Breast epithelium (tissue), 4 donors: ENCODE data around the gene HNRNPUL1. TPM values are rescaled to one million over a fixed set of nuclear protein-coding genes. Genes with fewer than 3 reads are reported as not detected.
"Not testable (repeated sequence)": the region's sequence is repeated elsewhere in the genome, so short reads cannot be mapped to it uniquely, and the experiment has no call there.

Source experiments
- DNase-seq, 2 donors: peaks; one replicate each; pipeline ENCODE4 v3.0.0-alpha.2; 2019; ENCODE audit warnings: low spot score in 2 of 2
- H3K27ac ChIP-seq, 2 donors: fragments of 200-600 bp; sonication (generic) in 1 of 2; one replicate each; pipeline ENCODE4 v1.5.1; 2016 to 2019; ENCODE audit warnings: mild to moderate bottlenecking in 1 of 2
- H3K27me3 ChIP-seq, 2 donors: fragments of 200-600 bp; sonication (generic) in 1 of 2; one replicate each; pipeline versions ENCODE4 v1.5.1 to v1.6.0; 2017 to 2019; ENCODE audit warnings: control low read depth in 1 of 2, mild to moderate bottlenecking in 1 of 2
- H3K36me3 ChIP-seq: fragments of 200-600 bp; one replicate; pipeline ENCODE4 v1.5.1; 2019
- H3K4me1 ChIP-seq, 2 donors: fragments of 200-600 bp; sonication (generic); one replicate each; pipeline ENCODE4 v1.5.1; 2016 to 2019; ENCODE audit warnings: control low read depth in 1 of 2
- H3K4me3 ChIP-seq, 3 donors: fragments of 200-600 bp; sonication (generic); 1 replicate in 2 of 3; 2 replicates in 1 of 3; pipeline ENCODE4 v1.5.1; 2016 to 2019; ENCODE audit warnings: mild to moderate bottlenecking in 3 of 3, moderate library complexity in 2 of 3
- H3K9me3 ChIP-seq, 2 donors: fragments of 200-600 bp; sonication (generic) in 1 of 2; one replicate each; pipeline ENCODE4 v1.5.1; 2016 to 2019; ENCODE audit warnings: control low read depth in 1 of 2
- POLR2A ChIP-seq: fragments of 450-650 bp; IDR thresholded peaks from one replicate; pipeline ENCODE4 v1.6.1; 2016; ENCODE audit warnings: antibody characterized with exemption, mild to moderate bottlenecking, moderate library complexity
- POLR2AphosphoS5 ChIP-seq, 3 donors: sonication (generic); formaldehyde crosslinking; IDR thresholded peaks; one replicate each; pipeline ENCODE4 v1.6.1; 2017; ENCODE audit warnings: antibody characterized with exemption in 3 of 3
- intact Hi-C: fragments of 100-400 bp; cut with DNase I; formaldehyde crosslinking; loops from one replicate; pipeline ENCODE4 v1.15.1; 2023; ENCODE audit warnings: low total_unique reads
- total RNA-seq, 3 donors: library from RNA; depleted of rRNA; stranded (reverse); fragments of >200 nt; gene quantifications; one replicate each; pipeline ENCODE4 v1.1.0, GENCODE V29; 2016
- TF ChIP-seq, protein P1 (sequence below), 3 donors: fragments of 450-650 bp; IDR thresholded peaks; one replicate each; pipeline ENCODE4 v1.5.1; 2016 to 2017; ENCODE audit warnings: antibody characterized with exemption in 3 of 3, mild to moderate bottlenecking in 3 of 3, moderate library complexity in 3 of 3

The HNRNPUL1 gene
- total RNA-seq, 3 donors from 2014 or later = 116 to 146 (median 125) TPM

- TF ChIP-seq POLR2AphosphoS5 (IDR thresholded peaks at IDR 0.05) (no peak), POLR2A (no peak)
- TF ChIP-seq, protein P1, sequence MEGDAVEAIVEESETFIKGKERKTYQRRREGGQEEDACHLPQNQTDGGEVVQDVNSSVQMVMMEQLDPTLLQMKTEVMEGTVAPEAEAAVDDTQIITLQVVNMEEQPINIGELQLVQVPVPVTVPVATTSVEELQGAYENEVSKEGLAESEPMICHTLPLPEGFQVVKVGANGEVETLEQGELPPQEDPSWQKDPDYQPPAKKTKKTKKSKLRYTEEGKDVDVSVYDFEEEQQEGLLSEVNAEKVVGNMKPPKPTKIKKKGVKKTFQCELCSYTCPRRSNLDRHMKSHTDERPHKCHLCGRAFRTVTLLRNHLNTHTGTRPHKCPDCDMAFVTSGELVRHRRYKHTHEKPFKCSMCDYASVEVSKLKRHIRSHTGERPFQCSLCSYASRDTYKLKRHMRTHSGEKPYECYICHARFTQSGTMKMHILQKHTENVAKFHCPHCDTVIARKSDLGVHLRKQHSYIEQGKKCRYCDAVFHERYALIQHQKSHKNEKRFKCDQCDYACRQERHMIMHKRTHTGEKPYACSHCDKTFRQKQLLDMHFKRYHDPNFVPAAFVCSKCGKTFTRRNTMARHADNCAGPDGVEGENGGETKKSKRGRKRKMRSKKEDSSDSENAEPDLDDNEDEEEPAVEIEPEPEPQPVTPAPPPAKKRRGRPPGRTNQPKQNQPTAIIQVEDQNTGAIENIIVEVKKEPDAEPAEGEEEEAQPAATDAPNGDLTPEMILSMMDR (IDR thresholded peaks at IDR 0.05) = no peak
- Histone ChIP-seq H3K27ac (peak overlapping the region; percentile 83 to 96), H3K4me1 (peaks cover 0 to 8% of the 10 kb centered on the region in 2 donors), H3K27me3 (no peaks in the 10 kb centered on the region), H3K9me3 (no peaks in the 10 kb centered on the region), H3K4me3 (peak overlapping the region; percentile 38 to 68 (median 56)), H3K36me3 (no peaks in the 10 kb centered on the region)
- DNase-seq = no peak
- intact Hi-C loops = no loop called here
Measured at GRCh38 chr19:41226874-41227390, 37.2 kb upstream of the HNRNPUL1 start.

DNA sequence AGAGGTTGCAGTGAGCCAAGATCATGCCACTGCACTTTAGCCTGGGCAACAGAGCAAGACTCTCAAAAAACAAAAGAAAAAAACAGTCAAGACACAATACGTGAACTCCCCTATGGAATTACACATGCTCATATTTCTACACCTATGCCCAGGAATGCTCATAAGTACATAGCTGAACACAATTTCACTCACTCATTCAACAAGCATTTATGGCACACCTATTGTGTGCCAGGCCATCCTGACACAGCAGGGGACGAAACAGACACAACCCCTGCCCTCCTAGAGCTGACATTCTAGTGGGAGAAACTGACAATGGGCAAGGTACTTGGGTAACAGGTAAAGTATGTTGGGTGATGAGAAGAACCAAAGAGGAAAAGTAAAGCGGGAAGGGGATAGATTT, 35.7 kb upstream of the HNRNPUL1 start:
- no peaks in the 10 kb centered on the region for H3K9me3 ChIP-seq

DNA sequence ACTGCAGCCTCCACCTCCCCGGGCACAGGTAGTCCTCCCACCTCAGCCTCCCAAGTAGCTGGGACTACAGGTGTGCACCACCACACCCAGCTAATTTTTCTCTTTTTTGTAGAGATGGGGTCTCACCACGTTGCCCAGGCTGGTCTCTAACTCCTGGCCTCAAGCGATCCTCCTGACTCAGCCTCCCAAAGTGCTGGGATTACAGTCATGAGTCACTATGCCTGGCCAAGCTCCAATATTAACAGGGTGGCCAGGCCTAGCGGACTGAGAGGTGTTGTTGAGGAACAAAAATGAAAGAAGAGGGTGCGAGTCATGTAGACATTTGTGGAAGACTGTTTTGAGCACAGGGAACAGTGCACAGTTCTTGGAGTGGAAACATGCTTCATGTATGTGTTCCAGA, 34.8 kb upstream of the HNRNPUL1 start:
- intact Hi-C loops, H3K27ac ChIP-seq: not testable (repeated sequence)

More for the DNA sequence above, 35.7 kb upstream of the HNRNPUL1 start:
- TF ChIP-seq, protein P1 (IDR thresholded peaks at IDR 0.05) = no peak
- no peak for TF ChIP-seq POLR2A
- no peak for TF ChIP-seq POLR2AphosphoS5 (IDR thresholded peaks at IDR 0.05)
- no peak for DNase-seq
- intact Hi-C loops = no loop called here
- Histone ChIP-seq H3K27me3 (no peaks in the 10 kb centered on the region), H3K36me3 (no peaks in the 10 kb centered on the region), H3K4me3 (no peak overlapping the region), H3K4me1 (peaks cover 0 to 8% of the 10 kb centered on the region in 2 donors), H3K27ac (no peak overlapping the region)

GRCh38 chr19:41230067-41230857, 33.9 kb upstream of the HNRNPUL1 start:
- no peaks in the 10 kb centered on the region for H3K27me3 ChIP-seq
- H3K9me3 ChIP-seq = no peaks in the 10 kb centered on the region
- H3K4me1 ChIP-seq = peaks cover 0 to 7% of the 10 kb centered on the region in 2 donors
- no peak for DNase-seq
- peak overlapping the region in 1 of 2 donors; percentile 25 for H3K27ac ChIP-seq
- no peak for TF ChIP-seq POLR2A
- TF ChIP-seq, protein P1 (IDR thresholded peaks at IDR 0.05) = no peak
- no peak for TF ChIP-seq POLR2AphosphoS5 (IDR thresholded peaks at IDR 0.05)
- no peak overlapping the region for H3K4me3 ChIP-seq
- intact Hi-C loops = no loop called here
- no peaks in the 10 kb centered on the region for H3K36me3 ChIP-seq

More for the DNA sequence above, 34.8 kb upstream of the HNRNPUL1 start:
- H3K4me3 ChIP-seq, H3K27me3 ChIP-seq, H3K9me3 ChIP-seq, H3K36me3 ChIP-seq, DNase-seq, H3K4me1 ChIP-seq: not testable (repeated sequence)

DNA sequence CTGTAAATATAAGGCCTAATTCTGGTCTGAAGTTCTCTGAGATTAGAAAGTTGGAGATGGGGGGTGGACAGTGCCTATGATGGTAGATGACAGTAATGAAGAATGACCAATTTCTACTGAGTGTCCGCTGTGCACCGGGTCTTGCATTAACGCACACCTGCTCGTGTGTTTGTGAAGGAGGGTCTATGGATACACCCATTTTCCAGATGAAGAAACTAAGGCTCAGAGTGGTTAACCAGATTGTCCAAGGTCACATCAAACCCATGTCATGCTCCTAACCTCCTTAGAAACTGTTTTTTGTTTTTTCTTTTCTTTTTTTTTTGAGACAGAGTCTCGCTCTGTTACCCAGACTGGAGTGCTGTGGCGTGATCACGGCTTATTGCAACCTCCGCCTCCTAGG, 31.5 kb upstream of the HNRNPUL1 start:
- H3K4me1 ChIP-seq = no peaks in the 10 kb centered on the region
- H3K9me3 ChIP-seq = no peaks in the 10 kb centered on the region
- DNase-seq = no peak
- no peak overlapping the region for H3K27ac ChIP-seq
- H3K4me3 ChIP-seq = no peak overlapping the region
- no peaks in the 10 kb centered on the region for H3K36me3 ChIP-seq
- no peaks in the 10 kb centered on the region for H3K27me3 ChIP-seq
- intact Hi-C loops = no loop called here
- TF ChIP-seq, protein P1 (IDR thresholded peaks at IDR 0.05) = no peak
- TF ChIP-seq POLR2AphosphoS5 (IDR thresholded peaks at IDR 0.05) = no peak
- TF ChIP-seq POLR2A = no peak
